ENCODE measurements around the gene PRICKLE2.

The PRICKLE2 gene

GRCh38 chr3:64131725-64132469 lies 93.4 kb downstream of the PRICKLE2 start:
- DNase-seq (ENCODE audit: low spot score) = no peak

DNA sequence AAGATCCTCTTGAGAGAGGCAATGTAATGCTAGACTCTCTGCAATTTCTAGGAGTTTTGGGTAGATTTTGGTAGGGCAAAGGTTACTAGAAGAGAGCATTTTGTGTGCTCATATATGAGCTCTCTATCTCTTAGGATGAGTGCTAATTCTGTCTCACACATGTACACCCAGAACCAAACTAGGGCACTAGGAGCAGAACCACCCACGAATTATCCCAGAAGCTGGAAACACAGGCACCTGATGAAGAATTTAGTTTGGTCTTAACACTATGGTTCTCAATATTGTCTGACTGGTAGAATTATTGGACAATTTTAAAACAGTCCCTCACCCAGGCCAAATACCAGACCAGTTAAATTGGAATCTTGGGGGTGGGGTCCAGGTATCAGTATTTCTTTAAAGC lies 94.8 kb downstream of the PRICKLE2 start:
- no peak for DNase-seq (ENCODE audit: low spot score)

- no peak for DNase-seq (ENCODE audit: low spot score)
Observed at GRCh38 chr3:64129581-64129980, 95.7 kb downstream of the PRICKLE2 start.

- no peak for DNase-seq (ENCODE audit: low spot score)
Observed at GRCh38 chr3:64129106-64129505, 96.2 kb downstream of the PRICKLE2 start.

- no peak for DNase-seq (ENCODE audit: low spot score)
Observed at GRCh38 chr3:64125561-64125960, 99.7 kb downstream of the PRICKLE2 start.

DNA sequence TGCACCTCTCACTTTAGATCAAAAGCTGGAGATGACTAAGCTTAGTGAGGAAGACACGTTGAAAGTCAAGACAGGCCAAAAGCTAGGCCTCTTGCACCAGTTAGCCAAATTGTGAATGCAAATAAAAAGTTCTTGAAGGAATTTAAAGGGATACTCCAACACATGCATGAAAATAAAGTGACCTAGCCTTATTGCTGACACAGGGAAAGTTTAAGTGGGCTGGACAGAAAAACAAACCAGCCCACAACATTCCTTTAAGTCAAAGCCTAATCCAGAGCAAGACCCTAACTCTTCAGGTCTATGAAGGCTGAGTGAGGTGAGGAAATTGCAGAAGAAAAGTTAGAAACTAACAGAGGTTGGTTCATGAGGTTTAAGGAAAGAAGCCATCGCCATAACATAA lies 101.3 kb downstream of the PRICKLE2 start:
- DNase-seq (ENCODE audit: low spot score) = no peak

- no peak for DNase-seq (ENCODE audit: low spot score)
Observed at GRCh38 chr3:64122476-64122875, 102.8 kb downstream of the PRICKLE2 start.

- no peak for DNase-seq (ENCODE audit: low spot score)
Observed at GRCh38 chr3:64121750-64122311, 103.4 kb downstream of the PRICKLE2 start.

DNA sequence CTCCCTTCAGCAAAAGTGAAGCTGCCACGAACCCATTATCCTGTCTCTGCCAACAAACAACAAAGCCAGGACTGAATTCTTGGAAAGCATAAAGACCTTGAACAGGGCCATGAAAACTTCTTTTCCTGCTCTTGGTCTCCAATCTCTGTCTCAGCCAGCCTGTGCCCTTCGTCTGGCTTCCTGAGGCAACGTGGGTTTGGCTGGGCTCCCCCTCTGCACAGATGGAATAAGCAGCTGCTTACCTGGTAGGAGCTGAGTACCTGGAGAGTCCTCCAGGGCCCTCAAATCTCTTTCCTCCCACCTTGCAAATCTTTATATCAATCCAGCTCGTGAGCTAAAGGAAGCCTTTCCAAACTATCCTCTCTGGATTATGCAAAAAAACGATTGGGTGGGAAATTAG lies 104.4 kb downstream of the PRICKLE2 start:
- DNase-seq (ENCODE audit: low spot score) = no peak

- DNase-seq (ENCODE audit: low spot score) = no peak
Observed at GRCh38 chr3:64117483-64117882, 107.8 kb downstream of the PRICKLE2 start.

- no peak for DNase-seq (ENCODE audit: low spot score)
Observed at GRCh38 chr3:64114651-64115050, 110.6 kb downstream of the PRICKLE2 start.

GRCh38 chr3:64111872-64112271 lies 113.4 kb downstream of the PRICKLE2 start:
- DNase-seq (ENCODE audit: low spot score) = no peak

GRCh38 chr3:64111083-64111482 lies 114.2 kb downstream of the PRICKLE2 start:
- DNase-seq (ENCODE audit: low spot score) = no peak

DNA sequence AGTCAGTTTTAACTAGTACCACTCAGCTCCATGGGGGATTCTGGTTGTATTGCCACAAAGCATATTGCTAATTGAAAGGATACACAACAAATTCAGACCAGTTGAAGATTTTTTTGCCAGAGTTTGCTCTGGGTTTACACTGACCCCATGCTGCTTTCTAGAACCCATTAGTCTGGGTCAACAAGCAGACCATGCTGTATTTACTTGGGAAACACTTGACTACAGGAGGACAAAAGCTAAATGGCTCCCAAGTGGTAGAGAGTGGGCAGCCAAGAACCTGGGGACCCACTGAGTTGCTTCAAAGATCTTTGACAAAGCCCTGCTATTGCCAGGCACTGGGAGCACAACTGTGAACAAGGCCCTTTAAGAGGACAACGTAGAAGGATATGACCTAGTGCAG lies 115.2 kb downstream of the PRICKLE2 start:
- DNase-seq (ENCODE audit: low spot score) = no peak

DNA sequence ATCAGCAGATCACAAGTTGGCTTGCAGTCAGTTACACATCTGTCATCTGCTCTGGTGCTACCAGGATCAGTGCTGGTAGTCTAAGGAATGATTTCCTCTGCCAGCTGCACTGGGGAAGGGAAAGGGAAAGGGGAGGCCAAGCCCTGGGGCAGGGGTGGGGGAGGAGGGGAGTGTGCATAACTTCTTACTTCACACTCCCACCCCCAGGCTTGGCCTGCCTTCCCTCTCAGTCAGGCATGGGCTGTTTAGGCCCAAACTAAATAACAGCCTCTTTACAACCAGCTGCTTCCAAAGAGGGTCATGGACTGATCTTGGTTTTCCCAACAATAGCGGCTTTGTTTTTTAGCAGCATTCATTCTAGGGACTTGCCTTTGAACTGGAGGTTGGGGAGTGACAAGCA lies 115.8 kb downstream of the PRICKLE2 start:
- no peak for DNase-seq (ENCODE audit: low spot score)

- DNase-seq (ENCODE audit: low spot score) = no peak
Observed at GRCh38 chr3:64108784-64109317, 116.4 kb downstream of the PRICKLE2 start.

- DNase-seq (ENCODE audit: low spot score) = no peak
Observed at GRCh38 chr3:64108231-64108630, 117.0 kb downstream of the PRICKLE2 start.

- DNase-seq (ENCODE audit: low spot score) = no peak
Observed at GRCh38 chr3:64107190-64107589, 118.1 kb downstream of the PRICKLE2 start.

- DNase-seq (ENCODE audit: low spot score) = no peak
Observed at GRCh38 chr3:64105816-64106215, 119.5 kb downstream of the PRICKLE2 start.

DNA sequence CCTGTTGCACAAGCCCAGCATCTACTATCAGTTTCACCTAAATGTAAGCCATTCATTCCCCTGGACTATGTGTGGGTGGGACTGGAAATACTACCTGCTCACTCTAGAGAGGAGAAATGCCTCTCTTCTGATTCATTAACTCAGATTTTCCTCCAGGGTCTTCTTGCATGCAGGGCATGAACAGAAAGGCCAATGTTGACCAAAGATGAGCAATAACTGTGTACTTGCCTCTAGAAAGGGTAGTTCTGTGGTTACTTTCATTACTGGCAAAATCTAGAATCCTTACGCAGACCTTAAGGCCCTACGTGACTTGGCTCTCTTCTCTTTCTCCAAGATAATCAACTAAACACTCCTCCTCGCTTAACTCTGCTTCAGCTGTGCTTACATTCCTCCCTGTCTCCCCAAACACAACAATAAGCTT lies 120.6 kb downstream of the PRICKLE2 start:
- DNase-seq (ENCODE audit: low spot score) = no peak

- no peak for DNase-seq (ENCODE audit: low spot score)
Observed at GRCh38 chr3:64104006-64104405, 121.3 kb downstream of the PRICKLE2 start.

GRCh38 chr3:64103131-64103530 lies 122.1 kb downstream of the PRICKLE2 start:
- no peak for DNase-seq (ENCODE audit: low spot score)

- DNase-seq (ENCODE audit: low spot score) = no peak
Observed at GRCh38 chr3:64102147-64102546, 123.1 kb downstream of the PRICKLE2 start.

DNA sequence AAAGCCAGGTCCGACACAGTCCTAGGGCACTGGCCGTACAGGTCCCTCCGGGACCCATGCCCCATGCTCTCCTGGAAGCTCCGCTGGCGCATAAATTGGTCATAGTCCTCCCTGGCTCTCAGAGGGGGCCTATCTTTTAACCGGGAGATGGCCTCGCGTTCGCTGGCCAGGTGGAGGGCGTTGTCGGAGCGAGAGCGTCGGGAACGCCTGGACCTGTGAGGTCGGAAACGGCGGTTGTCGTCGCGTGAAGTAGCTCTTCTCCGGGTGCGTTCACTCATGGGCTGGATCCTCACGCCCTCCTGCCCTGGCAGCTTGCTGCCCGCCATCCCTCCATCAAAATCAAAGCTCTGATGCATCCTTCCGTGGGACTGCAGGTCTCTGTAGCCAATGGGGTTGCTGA lies 126.0 kb downstream of the PRICKLE2 start:
- no peak for DNase-seq (ENCODE audit: low spot score)
